Stimulated activated CD4-positive, alpha-beta T cell treated with anti-CD3 and anti-CD28 coated beads, Interleukin-2, amount 100 ng/mL, for 24 hours (primary cell): ENCODE data around the gene CD22.
"Not testable (repeated sequence)": the region's sequence is repeated elsewhere in the genome, so short reads cannot be mapped to it uniquely, and the experiment has no call there.

ENCODE experiments used
- DNase-seq, 2 donors: peaks; one replicate each; pipeline ENCODE4 v3.0.0-alpha.2; 2020

The CD22 gene

DNA sequence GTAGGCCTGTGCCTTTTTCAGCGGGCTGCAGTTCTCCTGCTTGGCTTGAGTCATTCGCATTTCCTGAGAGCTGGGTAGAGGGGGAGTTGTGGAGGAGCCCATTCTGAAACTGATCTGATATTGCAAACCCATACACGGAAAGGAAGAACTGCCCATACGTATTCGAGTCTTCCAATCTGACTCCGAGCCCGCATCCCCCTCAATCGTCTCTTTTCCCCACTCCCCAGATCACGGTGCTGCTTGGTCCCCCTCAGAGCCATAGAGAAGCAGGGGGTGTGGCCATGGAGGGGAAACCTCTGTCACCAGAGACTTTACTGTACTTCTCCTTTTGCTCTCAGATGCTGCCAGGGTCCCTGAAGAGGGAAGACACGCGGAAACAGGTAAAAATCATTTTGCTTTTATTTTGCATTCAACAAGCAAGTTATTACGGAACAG is at the start of gene CD22:
Gene CD22 (plus strand): TSS at position 337 of the 435 bp plus-strand sequence. CDS start 2,854 bp downstream, outside the sequence.
- no peak for DNase-seq

DNA sequence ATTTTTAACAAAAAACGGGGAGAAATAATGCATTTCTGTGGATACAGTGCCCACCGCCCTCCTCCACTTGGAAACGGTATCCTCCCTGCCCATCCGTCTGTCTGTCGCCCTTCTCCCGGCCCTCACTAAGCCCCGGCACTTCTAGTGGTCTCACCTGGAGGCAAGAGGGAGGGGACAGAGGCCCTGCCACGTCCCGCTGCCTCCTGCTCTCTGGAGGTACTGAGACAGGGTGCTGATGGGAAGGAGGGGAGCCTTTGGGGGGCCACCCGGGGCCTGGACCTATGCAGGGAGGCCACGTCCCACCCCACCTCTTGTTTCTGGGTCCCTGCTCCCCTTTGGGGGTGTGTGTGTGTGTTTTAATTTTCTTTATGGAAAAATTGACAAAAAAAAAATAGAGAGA is 49.6 kb upstream of the CD22 start:
- DNase-seq = no peak

GRCh38 chr19:35279985-35280821 is 48.8 kb upstream of the CD22 start:
- no peak for DNase-seq

DNA sequence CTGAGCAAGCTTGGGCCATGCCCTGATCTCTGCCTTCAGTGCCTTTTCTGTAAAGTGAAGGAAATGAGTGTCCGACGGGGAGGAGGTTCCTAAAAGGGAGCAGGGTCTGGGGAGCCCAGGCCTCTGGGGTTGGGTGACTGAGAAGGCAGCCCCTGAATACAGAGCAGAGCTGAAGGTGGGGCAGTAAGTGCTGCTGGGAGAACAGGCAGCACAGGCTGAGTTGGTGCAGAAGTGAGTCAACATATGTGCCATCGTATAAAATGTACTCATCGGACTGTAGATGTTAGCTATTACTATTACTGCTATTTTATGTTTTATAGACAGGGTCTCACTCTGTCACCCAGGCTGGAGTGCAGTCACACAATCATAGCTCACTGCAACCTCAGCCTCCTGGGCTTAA is 47.7 kb upstream of the CD22 start:
- DNase-seq = no peak

- DNase-seq = no peak
These were observed 44.6 kb upstream of the CD22 start for GRCh38 chr19:35284153-35285094.

- DNase-seq = no peak
These were observed 43.9 kb upstream of the CD22 start for GRCh38 chr19:35285095-35285449.

- DNase-seq = not testable (repeated sequence)
These were observed 43.5 kb upstream of the CD22 start for GRCh38 chr19:35285465-35285864.

- not testable (repeated sequence) for DNase-seq
These were observed 42.9 kb upstream of the CD22 start for GRCh38 chr19:35286101-35286500.

GRCh38 chr19:35287713-35288112 is 41.3 kb upstream of the CD22 start:
- DNase-seq = no peak

GRCh38 chr19:35288331-35288730 is 40.7 kb upstream of the CD22 start:
- DNase-seq = no peak

DNA sequence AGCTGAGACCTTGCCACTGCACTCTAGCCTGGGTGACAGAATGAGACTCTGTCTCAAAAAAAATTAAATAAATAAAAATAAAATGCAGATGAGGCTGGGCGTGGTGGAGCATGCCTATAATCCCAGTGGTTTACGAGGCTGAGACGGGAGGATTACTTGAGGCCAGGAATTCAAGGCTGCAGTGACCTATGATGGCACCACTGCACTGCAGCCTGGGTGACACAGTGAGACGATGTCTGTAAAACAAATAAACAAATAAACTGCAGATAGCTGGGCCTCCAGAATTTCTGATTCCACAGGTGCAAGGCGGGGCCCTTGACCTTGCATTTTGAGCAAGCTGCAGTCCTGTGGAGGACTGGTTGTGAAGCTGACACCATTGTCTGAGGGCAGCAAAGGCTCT is 40.1 kb upstream of the CD22 start:
- no peak for DNase-seq

DNA sequence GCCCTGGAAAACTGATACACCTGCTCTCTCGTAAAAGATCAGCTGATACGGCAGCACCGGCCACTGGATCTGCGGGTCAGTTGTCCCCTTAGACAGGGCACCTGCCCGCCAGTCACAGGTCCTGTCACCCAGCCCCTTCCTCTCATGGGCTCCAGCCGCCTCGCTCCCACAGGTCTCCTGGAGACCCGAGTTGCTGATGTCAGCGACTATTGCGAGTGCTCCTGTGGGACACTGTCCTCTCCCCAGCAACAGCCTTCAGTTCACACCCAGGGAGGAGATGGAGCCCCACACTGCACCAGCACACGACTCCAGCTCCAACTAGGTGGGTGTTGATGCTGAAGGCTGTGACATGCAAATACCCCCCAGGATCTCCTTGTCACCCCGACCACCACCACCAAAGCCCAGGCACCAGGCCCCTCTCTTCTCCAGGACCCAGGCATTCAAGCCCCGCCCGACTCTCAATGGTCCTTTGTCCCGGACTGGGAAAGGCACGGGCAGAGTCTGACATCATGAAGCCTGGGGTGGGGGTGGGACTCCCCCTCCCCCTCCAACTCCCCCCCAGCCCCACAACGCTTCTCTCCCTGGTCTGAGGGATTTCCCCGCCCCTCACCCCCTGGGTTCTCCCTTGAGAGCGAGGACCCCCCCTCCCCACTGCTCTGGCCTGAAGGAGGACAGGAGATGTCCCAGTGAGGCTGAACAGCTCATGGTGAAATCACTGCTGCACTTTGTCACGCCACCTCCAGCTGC is 38.4 kb upstream of the CD22 start:
- DNase-seq = no peak

DNA sequence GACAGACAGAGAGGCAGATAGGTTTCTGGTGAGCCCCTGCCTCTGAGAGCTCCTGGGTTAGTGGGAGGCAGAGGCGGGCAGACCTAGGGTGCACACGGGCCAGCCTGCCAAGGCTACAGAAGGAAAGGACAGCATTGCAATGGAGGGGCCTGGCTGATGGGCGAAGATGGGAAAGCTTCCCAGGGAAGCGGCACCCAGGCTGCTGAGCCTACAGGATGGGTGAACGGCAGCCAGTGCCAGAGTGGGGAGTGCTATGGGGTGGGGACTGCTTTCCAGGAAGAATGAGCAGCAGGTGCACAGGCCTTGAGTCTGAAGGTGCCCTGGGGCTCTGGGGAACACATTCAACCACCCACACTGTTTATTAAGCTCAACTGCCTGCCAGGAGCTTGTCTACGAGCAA is 37.7 kb upstream of the CD22 start:
- no peak for DNase-seq

GRCh38 chr19:35291916-35292315 is 37.1 kb upstream of the CD22 start, which contains the start of gene MAG:
Gene MAG, plus strand, starts transcription at chr19:35292161. Its CDS starts 3,248 bp downstream, at chr19:35295409.
- no peak for DNase-seq

- DNase-seq = no peak
These were observed 36.3 kb upstream of the CD22 start for GRCh38 chr19:35292421-35293362.

DNA sequence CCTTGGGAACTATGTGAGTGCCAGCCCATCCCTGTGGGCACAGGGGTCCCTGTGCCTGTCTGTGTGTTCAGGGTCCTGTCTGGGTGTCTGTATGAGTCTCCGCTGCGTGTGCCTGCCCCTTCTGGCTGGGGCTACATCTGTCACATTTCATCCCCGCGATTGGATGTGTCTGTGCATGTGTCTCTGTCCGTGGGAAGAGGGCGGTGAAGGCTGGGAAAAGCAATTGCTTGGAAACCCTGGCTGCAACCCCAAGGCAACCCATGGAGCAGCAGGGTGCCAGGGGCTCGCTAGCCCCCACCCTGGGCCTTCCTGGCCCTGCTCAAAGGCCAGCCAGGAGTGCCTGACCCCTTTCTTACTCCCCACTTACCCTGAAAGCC is 35.6 kb upstream of the CD22 start:
- no peak for DNase-seq

DNA sequence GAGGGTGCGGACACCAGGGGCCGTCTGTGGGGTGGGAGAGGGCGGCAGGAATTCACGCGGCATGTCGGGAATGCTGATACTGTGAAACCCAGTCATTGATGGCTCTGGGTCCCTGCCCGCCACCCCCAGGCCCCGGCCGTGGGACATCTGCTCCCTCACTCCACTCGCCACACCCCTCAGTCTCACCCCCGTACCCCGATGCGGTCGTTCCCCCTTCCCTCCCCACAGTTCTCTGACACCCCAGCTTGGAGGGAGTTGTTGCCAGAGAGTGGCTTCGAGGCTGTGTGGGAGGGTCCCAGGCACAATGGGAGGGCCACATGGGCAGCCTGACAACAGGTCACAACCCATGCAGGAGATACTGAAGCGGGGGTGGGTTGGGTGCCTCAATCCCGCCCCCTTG is 35.2 kb upstream of the CD22 start:
- no peak for DNase-seq

DNA sequence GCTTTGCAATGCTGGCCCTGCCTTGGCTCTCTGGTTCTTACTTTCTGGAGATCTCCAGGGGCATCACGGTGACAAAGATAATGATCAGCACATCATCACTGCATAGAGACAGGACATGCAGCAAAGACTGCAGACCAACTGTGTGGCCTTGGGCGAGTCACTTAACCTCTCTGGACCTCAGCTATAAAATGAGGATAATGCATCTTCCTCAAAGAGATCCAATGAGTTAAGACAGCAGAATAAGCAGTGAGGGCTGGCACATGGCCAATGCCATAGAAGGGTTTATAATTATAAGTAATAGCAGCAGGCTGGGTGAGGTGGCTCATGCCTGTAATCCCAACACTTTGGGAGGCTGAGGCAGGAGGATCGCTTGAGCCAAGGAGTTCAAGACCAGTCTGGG is 34.7 kb upstream of the CD22 start:
- no peak for DNase-seq

GRCh38 chr19:35294859-35295791 is 33.9 kb upstream of the CD22 start:
- DNase-seq = no peak

GRCh38 chr19:35295792-35296462 is 33.1 kb upstream of the CD22 start:
- DNase-seq = peak; percentile 30 to 39
